Stimulated activated naive B cell treated with anti-CD40 and anti-IgM and Interleukin-4, amounts not matched to agents 10 μg/mL and 1 μg/mL and 100 μg/mL, for 72 hours (primary cell): ENCODE measurements around the gene TRMT1L.

Experiments
- ATAC-seq, 2 donors: fragments of 150-1000 bp; cut with Tn5 transposase; replicated peaks; 2 replicates each; pipeline ENCODE4 v1.10.0; 2021; ENCODE audit warnings: moderate library complexity in 1 of 2
- DNase-seq: peaks from one replicate; pipeline ENCODE4 v3.0.0; 2021
- H3K27ac Mint-ChIP-seq: one replicate; pipeline ENCODE4 v1.8.0; 2022; ENCODE audit warnings: mild to moderate bottlenecking, mixed read lengths
- H3K27me3 Mint-ChIP-seq, 2 donors: one replicate each; pipeline ENCODE4 v1.8.0; 2022; ENCODE audit warnings: mixed read lengths in 2 of 2
- H3K36me3 Mint-ChIP-seq, 2 donors: one replicate each; pipeline ENCODE4 v1.8.0; 2022; ENCODE audit warnings: mixed read lengths in 2 of 2, mild to moderate bottlenecking in 1 of 2
- H3K4me1 Mint-ChIP-seq, 2 donors: one replicate each; pipeline ENCODE4 v1.8.0; 2022; ENCODE audit warnings: mixed read lengths in 2 of 2, mild to moderate bottlenecking in 1 of 2
- H3K4me3 Mint-ChIP-seq, 2 donors: one replicate each; pipeline ENCODE4 v1.8.0; 2022; ENCODE audit warnings: mild to moderate bottlenecking in 2 of 2, mixed read lengths in 2 of 2, moderate library complexity in 1 of 2
- H3K9me3 Mint-ChIP-seq, 2 donors: one replicate each; pipeline ENCODE4 v1.8.0; 2022; ENCODE audit warnings: mixed read lengths in 2 of 2, mild to moderate bottlenecking in 1 of 2

TRMT1L gene

GRCh38 chr1:185154912-185155513 is 1.7 kb downstream of the TRMT1L start:
- DNase-seq (no peak), ATAC-seq (no peak)
- Mint-ChIP-seq H3K4me1 (peaks cover 25 to 31% of the 10 kb centered on the region in 2 donors), H3K27ac (peak overlapping the region; percentile 66), H3K36me3 (peaks cover 6 to 10% of the 10 kb centered on the region in 2 donors), H3K27me3 (no peaks in the 10 kb centered on the region), H3K9me3 (no peaks in the 10 kb centered on the region), H3K4me3 (peak overlapping the region; percentile 36 to 47)

- Mint-ChIP-seq H3K27me3 (no peaks in the 10 kb centered on the region), H3K36me3 (peaks cover 20 to 28% of the 10 kb centered on the region in 2 donors), H3K27ac (peak overlapping the region; percentile 14), H3K9me3 (no peaks in the 10 kb centered on the region), H3K4me1 (peaks cover 23 to 25% of the 10 kb centered on the region in 2 donors), H3K4me3 (no peak overlapping the region)
- no peak for DNase-seq
- no peak for ATAC-seq
These were observed 4.5 kb downstream of the TRMT1L start for GRCh38 chr1:185152187-185152767.

DNA sequence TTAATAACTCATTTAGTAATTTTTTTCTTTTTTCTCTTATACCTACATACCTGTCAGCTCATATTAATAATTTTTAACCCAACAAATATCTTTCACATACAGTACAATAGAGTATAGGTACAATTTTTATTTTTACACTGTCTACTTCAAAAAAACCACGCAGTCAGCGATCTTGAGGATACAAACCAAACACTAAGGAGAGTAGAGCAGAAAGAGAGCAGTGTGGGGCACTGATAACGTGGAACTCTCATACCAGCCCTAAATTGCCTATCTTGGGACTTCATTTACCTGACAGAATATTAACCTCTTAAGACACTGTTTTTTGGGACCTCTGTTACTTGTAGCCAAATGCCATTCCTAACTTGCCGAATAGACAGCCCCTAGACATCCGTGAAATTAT is 5.5 kb downstream of the TRMT1L start:
- H3K36me3 Mint-ChIP-seq = peaks cover 20 to 28% of the 10 kb centered on the region in 2 donors

DNA sequence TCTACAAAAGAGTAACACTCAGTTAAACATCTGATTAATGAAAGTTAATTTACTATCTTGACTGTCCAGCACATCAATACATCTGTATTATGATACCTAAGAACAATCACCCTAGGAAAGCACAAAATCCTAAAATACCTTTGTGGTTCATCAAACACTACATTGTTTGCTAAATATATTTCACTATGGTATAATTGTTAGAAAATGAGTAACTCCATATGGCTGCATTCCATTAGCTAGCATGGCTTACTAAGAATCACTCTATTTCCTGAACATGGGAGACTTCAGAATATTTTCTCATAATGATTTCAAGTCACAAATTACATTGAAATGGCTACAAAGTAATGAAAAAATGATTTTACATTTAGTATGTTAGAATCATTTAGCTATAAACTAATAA is 12.5 kb downstream of the TRMT1L start:
- no peak overlapping the region for H3K27ac Mint-ChIP-seq
- DNase-seq = no peak
- no peaks in the 10 kb centered on the region for H3K9me3 Mint-ChIP-seq
- no peak overlapping the region for H3K4me3 Mint-ChIP-seq
- H3K27me3 Mint-ChIP-seq = no peaks in the 10 kb centered on the region
- ATAC-seq = no peak
- H3K36me3 Mint-ChIP-seq = peaks cover 33 to 37% of the 10 kb centered on the region in 2 donors
- H3K4me1 Mint-ChIP-seq = peaks cover 3 to 6% of the 10 kb centered on the region in 2 donors

More for the DNA sequence above, 5.5 kb downstream of the TRMT1L start:
- H3K4me3 Mint-ChIP-seq = no peak overlapping the region
- no peak overlapping the region for H3K27ac Mint-ChIP-seq
- DNase-seq (no peak), ATAC-seq (no peak)
- no peaks in the 10 kb centered on the region for H3K9me3 Mint-ChIP-seq
- H3K4me1 Mint-ChIP-seq = peaks cover 23 to 25% of the 10 kb centered on the region in 2 donors
- no peaks in the 10 kb centered on the region for H3K27me3 Mint-ChIP-seq

- DNase-seq (no peak), ATAC-seq (no peak)
- no peaks in the 10 kb centered on the region for H3K4me1 Mint-ChIP-seq
- no peak overlapping the region for H3K4me3 Mint-ChIP-seq
- no peak overlapping the region for H3K27ac Mint-ChIP-seq
- peaks cover 34 to 35% of the 10 kb centered on the region in 2 donors for H3K36me3 Mint-ChIP-seq
- no peaks in the 10 kb centered on the region for H3K27me3 Mint-ChIP-seq
- no peaks in the 10 kb centered on the region for H3K9me3 Mint-ChIP-seq
These were observed 17.5 kb downstream of the TRMT1L start for GRCh38 chr1:185139246-185139645.

DNA sequence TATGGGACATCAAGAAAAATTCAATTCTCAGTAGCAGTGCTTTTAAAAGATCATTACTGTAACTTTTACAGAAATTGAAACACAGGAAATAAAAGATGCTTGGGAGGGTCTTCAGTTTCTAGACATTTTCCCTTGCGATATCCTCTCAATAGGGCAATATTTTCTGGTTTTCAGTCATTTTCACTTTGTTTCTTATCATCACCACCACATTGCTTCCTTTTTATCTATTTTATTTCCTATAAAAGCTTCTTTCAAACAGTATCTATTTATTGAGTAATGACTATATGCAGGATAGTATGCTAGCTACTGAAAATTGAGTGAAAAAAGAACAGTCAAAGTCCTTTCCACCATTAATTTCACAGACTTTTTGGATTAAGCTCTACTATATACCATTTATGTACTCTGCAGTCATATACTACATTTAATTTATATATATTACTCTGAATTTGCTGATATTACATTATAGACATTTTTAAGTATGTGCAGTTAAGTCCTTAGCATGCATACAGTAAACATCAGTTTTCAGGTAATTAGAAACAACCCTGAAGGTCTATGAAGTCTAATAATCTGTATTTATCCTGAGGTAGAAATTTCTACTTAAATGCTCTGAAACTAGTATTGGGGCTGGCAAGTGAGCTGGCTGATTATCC is 18.7 kb downstream of the TRMT1L start:
- no peak for DNase-seq
- Mint-ChIP-seq H3K27ac (no peak overlapping the region), H3K4me3 (no peak overlapping the region), H3K9me3 (no peaks in the 10 kb centered on the region), H3K27me3 (no peaks in the 10 kb centered on the region), H3K4me1 (no peaks in the 10 kb centered on the region), H3K36me3 (peaks cover 41 to 45% of the 10 kb centered on the region in 2 donors)
- no peak for ATAC-seq

DNA sequence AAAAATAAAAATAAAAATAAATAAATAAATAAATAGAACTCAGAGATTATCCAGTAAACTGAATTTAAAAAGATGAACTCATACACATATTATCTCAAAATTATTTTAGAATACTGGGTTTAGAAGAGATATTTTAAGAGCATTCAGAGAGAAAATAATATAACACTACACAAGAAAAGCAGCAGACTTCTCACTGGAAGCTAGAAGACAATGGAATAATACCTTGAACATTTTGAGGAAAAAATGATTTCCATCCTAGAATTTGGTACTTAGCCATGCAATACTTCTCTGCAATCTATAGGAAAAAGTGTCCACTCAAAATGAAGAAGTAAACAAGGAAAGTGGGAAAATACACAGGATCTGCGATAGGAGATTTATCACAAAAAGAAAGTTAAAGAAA is 24.2 kb downstream of the TRMT1L start:
- Mint-ChIP-seq H3K9me3 (peaks cover 4 to 5% of the 10 kb centered on the region in 2 donors), H3K36me3 (peaks cover 39 to 55% of the 10 kb centered on the region in 2 donors), H3K4me1 (no peaks in the 10 kb centered on the region), H3K4me3 (no peak overlapping the region), H3K27ac (no peak overlapping the region), H3K27me3 (no peaks in the 10 kb centered on the region)
- ATAC-seq = no peak
- no peak for DNase-seq

GRCh38 chr1:185129708-185130107 is 27.0 kb downstream of the TRMT1L start:
- no peak for DNase-seq

DNA sequence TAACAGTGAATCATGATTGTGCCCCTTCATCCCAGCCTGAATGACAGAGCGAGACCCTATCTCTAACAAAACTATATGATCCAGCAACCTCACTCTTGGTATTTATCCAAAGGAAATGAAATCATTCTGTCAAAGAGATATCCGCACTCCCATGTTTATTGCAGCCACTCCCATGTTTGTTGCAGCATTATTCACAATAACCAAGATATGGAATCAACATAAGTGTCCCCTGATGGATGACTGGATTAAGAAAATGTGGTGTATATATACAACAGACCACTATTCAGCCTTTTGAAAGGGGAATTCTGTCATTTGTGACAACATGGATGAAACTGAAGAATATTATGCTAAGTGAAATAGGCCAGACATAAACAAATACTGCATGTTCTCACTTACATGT is 44.4 kb downstream of the TRMT1L start:
- Mint-ChIP-seq H3K4me3 (no peak overlapping the region), H3K36me3 (peaks cover 27 to 28% of the 10 kb centered on the region in 2 donors), H3K4me1 (no peaks in the 10 kb centered on the region), H3K9me3 (peaks cover 16% of the 10 kb centered on the region in 2 donors), H3K27me3 (no peaks in the 10 kb centered on the region), H3K27ac (peak overlapping the region; percentile 48)
- no peak for ATAC-seq
- DNase-seq = no peak

More at GRCh38 chr1:185129708-185130107, 27.0 kb downstream of the TRMT1L start:
- Mint-ChIP-seq H3K4me1 (no peaks in the 10 kb centered on the region), H3K27me3 (no peaks in the 10 kb centered on the region), H3K36me3 (peaks cover 38 to 53% of the 10 kb centered on the region in 2 donors), H3K4me3 (no peak overlapping the region), H3K9me3 (peaks cover 4 to 5% of the 10 kb centered on the region in 2 donors), H3K27ac (no peak overlapping the region)
- ATAC-seq = no peak

DNA sequence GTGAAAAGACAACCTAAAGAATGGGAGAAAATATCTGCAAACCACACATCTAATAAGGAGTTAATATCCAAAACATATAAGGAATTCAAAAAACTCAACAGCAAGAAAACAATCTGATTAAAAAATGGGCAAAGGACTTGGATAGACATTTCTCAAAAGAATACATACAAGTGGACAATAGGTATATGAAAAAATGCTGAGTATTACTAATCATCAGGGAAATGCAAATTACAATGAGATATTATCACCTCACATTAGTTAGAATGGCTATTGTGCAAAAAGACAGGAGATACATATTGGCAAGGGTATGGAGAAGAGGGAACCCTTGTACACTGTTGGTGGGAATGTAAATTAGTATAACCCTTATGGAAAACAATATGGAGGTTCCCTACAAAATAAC is 44.9 kb downstream of the TRMT1L start:
- peaks cover 23% of the 10 kb centered on the region in 2 donors for H3K36me3 Mint-ChIP-seq
- no peaks in the 10 kb centered on the region for H3K4me1 Mint-ChIP-seq
- peaks cover 16% of the 10 kb centered on the region in 2 donors for H3K9me3 Mint-ChIP-seq

DNA sequence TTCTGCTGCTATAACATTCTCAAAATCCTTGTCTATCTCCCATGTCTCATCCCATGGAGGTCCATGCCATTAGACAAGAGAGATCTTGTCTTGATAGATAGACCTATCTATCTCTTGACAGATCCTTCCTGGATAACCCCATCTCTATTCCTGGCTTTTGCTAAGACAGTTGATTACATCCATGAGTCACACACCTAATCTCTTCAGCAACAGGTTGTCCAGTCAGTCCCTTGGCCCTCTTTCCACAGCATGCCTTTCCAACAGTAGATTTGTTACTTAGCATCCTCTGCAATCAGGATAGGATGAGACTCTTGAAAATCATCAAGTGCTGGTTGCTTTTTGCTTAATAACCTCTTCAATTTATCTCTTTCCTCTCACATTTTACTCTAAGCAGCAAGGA is 46.6 kb downstream of the TRMT1L start:
- ATAC-seq = no peak
- Mint-ChIP-seq H3K4me3 (no peak overlapping the region), H3K27ac (no peak overlapping the region), H3K4me1 (no peaks in the 10 kb centered on the region), H3K9me3 (peaks cover 21 to 22% of the 10 kb centered on the region in 2 donors), H3K36me3 (peaks cover 21 to 28% of the 10 kb centered on the region in 2 donors), H3K27me3 (no peaks in the 10 kb centered on the region)
- no peak for DNase-seq

More for the DNA sequence above, 44.9 kb downstream of the TRMT1L start:
- no peak for ATAC-seq
- no peaks in the 10 kb centered on the region for H3K27me3 Mint-ChIP-seq
- no peak overlapping the region for H3K27ac Mint-ChIP-seq
- no peak overlapping the region for H3K4me3 Mint-ChIP-seq
- DNase-seq = no peak

GRCh38 chr1:185108321-185108720 is 48.4 kb downstream of the TRMT1L start:
- no peak overlapping the region for H3K27ac Mint-ChIP-seq
- peaks cover 32 to 37% of the 10 kb centered on the region in 2 donors for H3K36me3 Mint-ChIP-seq
- no peaks in the 10 kb centered on the region for H3K4me1 Mint-ChIP-seq
- H3K9me3 Mint-ChIP-seq = peaks cover 21 to 22% of the 10 kb centered on the region in 2 donors
- ATAC-seq (no peak), DNase-seq (no peak)
- no peaks in the 10 kb centered on the region for H3K27me3 Mint-ChIP-seq
- no peak overlapping the region for H3K4me3 Mint-ChIP-seq

DNA sequence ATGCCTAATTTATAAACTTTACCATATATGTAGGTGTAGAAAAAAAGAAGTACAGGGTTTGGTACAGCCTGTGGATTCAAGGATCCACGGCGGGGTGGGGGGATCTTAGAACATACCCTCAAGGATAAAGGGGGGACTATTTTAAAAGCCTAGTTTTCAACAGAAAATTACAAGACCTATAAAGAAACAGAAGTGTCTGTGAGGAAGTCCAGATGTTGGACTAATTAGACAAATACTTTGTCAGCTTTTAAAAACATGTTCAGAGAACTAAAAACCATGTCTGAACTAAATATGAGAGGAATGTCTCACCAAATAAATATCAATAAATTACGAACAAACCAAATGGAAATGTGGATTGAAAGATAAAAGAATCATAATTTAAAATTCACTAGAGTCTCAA is 51.6 kb downstream of the TRMT1L start:
- no peaks in the 10 kb centered on the region for H3K27me3 Mint-ChIP-seq
- no peak overlapping the region for H3K27ac Mint-ChIP-seq
- peaks cover 18 to 19% of the 10 kb centered on the region in 2 donors for H3K9me3 Mint-ChIP-seq
- peaks cover 42 to 58% of the 10 kb centered on the region in 2 donors for H3K36me3 Mint-ChIP-seq
- H3K4me1 Mint-ChIP-seq = no peaks in the 10 kb centered on the region
- H3K4me3 Mint-ChIP-seq = no peak overlapping the region
- ATAC-seq (no peak), DNase-seq (no peak)

DNA sequence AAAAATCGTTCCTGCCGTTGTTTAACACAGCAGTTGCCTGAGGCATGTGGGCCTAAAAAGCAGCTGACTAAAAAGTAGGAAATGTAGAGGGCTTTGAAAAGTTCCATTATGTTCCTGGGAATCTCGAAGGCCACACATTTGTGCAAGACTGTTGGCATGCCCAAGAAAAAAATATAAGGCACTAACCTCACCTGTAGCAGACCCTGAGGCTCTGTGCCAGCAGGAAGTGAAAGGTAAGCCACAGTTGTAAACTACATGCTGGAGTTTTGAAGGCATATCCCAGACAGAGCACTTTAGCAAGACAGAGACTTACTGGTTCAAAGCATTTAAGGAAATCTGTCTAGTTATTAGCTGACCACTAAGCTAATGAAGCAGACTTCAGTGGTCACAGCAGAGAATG is 52.7 kb downstream of the TRMT1L start:
- ATAC-seq (no peak), DNase-seq (no peak)
- H3K9me3 Mint-ChIP-seq = peaks cover 11 to 13% of the 10 kb centered on the region in 2 donors
- peaks cover 39 to 63% of the 10 kb centered on the region in 2 donors for H3K36me3 Mint-ChIP-seq
- no peaks in the 10 kb centered on the region for H3K4me1 Mint-ChIP-seq
- H3K4me3 Mint-ChIP-seq = no peak overlapping the region
- H3K27me3 Mint-ChIP-seq = no peaks in the 10 kb centered on the region
- H3K27ac Mint-ChIP-seq = no peak overlapping the region

GRCh38 chr1:185096531-185096930 is 60.2 kb downstream of the TRMT1L start:
- Mint-ChIP-seq H3K4me1 (no peaks in the 10 kb centered on the region), H3K36me3 (peaks cover 30 to 59% of the 10 kb centered on the region in 2 donors), H3K27me3 (no peaks in the 10 kb centered on the region), H3K9me3 (no peaks in the 10 kb centered on the region), H3K4me3 (no peak overlapping the region), H3K27ac (no peak overlapping the region)
- ATAC-seq (no peak), DNase-seq (no peak)
